GM12878 (cell line): ENCODE data around the gene DNAAF5.

Experiments used
- JUND ChIP-seq: IDR thresholded peaks from 2 replicates; pipeline ENCODE4 v1.6.1; 2012; ENCODE audit warnings: low read depth, mild to moderate bottlenecking, low read length, improper control_type of control experiment, moderate library complexity
- SMC3 ChIP-seq: IDR thresholded peaks from 2 replicates; pipeline ENCODE4 v1.6.1; 2011; ENCODE audit warnings: low read length, improper control_type of control experiment, borderline replicate concordance
- ZNF274 ChIP-seq: IDR thresholded peaks from one replicate; pipeline ENCODE4 v1.8.0; 2011; ENCODE audit not compliant: insufficient read length, insufficient read depth
- TF ChIP-seq, protein P1 (sequence below), 3 experiments: IDR thresholded peaks in 2 of 3; conservative IDR thresholded peaks in 1 of 3; 2 replicates each; pipeline ENCODE4 v1.5.1; 2011; ENCODE audit warnings: low read depth in 3 of 3, low read length in 3 of 3, mild to moderate bottlenecking in 3 of 3, control low read depth in 2 of 3, moderate library complexity in 2 of 3, inconsistent platforms in 1 of 3, mixed read lengths in 1 of 3; ENCODE audit not compliant: control insufficient read depth in 2 of 3, insufficient read depth in 1 of 3; ENCODE audit errors: extremely low read depth in 1 of 3

DNA sequence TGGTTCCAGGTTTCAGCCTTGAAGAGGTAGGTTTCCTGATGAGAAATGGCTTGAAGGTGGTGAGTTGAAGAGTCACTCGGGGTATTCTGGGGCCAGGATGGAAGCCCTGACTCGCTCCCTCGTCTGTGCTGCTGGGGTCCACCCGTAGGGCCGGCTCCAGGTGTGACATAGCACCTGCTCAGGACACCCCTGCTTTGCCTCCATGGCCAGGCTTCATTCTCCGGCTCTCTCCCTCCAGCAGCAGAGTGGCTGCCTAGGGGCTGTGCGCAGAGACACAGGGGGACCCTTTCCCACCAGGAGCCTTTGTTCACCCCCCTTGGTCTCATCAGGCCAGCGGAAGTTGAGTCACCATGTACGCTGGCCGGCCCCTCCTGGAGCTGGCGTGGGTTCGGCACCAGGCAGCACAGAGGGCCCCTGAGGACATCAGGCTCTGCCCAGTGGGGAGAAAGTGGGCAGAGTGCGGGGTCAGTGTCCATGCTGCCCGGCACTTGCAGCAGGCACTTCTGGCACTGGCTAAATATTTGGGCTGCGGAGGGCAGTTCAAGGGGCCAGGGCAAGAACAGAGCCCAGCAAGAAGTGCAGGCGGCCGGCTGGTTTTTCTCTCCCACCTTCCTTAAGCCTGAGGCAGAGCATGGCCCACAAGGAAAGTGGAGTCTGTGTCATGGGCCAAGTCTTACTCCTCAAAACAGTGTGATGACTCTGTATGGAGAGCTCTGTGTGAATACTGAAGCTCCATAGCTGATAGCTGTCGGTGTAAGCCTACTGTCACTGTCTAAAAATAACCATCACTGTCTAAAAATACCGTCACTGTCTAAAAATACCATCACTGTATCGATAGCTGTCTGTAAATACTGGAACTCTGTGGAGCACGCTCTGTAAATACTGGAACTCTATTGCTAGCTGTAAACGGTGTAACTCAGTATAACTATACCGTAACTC lies 4.3 kb downstream of the DNAAF5 start:
- TF ChIP-seq, protein P1, sequence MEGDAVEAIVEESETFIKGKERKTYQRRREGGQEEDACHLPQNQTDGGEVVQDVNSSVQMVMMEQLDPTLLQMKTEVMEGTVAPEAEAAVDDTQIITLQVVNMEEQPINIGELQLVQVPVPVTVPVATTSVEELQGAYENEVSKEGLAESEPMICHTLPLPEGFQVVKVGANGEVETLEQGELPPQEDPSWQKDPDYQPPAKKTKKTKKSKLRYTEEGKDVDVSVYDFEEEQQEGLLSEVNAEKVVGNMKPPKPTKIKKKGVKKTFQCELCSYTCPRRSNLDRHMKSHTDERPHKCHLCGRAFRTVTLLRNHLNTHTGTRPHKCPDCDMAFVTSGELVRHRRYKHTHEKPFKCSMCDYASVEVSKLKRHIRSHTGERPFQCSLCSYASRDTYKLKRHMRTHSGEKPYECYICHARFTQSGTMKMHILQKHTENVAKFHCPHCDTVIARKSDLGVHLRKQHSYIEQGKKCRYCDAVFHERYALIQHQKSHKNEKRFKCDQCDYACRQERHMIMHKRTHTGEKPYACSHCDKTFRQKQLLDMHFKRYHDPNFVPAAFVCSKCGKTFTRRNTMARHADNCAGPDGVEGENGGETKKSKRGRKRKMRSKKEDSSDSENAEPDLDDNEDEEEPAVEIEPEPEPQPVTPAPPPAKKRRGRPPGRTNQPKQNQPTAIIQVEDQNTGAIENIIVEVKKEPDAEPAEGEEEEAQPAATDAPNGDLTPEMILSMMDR (IDR thresholded peaks at IDR 0.05 in 2 of 3, conservative IDR thresholded peaks at IDR 0.05 in 1 of 3; ENCODE audit: control insufficient read depth in 2 of 3, extremely low read depth in 1 of 3, insufficient read depth in 1 of 3, low read depth in 3 of 3, low read length in 3 of 3) = no peak
- TF ChIP-seq ZNF274 = no peak
- TF ChIP-seq JUND = no peak
- TF ChIP-seq SMC3 = no peak
